Retinal pigment epithelial cell (primary cell): Measurements from ENCODE around the gene LRPAP1.
A peak's percentile ranks its signal among the peaks of the same experiment; 100 is the strongest.
"Not testable (repeated sequence)": the region's sequence is repeated elsewhere in the genome, so short reads cannot be mapped to it uniquely, and the experiment has no call there.

Source experiments
- DNase-seq: peaks from one replicate; pipeline ENCODE4 v3.0.0-alpha.2; 2010; ENCODE audit warnings: low read depth
- H3K4me3 ChIP-seq: 2 replicates; pipeline ENCODE4 v1.5.1; 2011; ENCODE audit warnings: mild to moderate bottlenecking, low read length, control low read depth, moderate library complexity
- TF ChIP-seq, protein P1 (sequence below): conservative IDR thresholded peaks from 2 replicates; pipeline ENCODE4 v1.5.1; 2011; ENCODE audit warnings: low read depth, low read length, control low read depth, inconsistent platforms

The LRPAP1 gene

DNA sequence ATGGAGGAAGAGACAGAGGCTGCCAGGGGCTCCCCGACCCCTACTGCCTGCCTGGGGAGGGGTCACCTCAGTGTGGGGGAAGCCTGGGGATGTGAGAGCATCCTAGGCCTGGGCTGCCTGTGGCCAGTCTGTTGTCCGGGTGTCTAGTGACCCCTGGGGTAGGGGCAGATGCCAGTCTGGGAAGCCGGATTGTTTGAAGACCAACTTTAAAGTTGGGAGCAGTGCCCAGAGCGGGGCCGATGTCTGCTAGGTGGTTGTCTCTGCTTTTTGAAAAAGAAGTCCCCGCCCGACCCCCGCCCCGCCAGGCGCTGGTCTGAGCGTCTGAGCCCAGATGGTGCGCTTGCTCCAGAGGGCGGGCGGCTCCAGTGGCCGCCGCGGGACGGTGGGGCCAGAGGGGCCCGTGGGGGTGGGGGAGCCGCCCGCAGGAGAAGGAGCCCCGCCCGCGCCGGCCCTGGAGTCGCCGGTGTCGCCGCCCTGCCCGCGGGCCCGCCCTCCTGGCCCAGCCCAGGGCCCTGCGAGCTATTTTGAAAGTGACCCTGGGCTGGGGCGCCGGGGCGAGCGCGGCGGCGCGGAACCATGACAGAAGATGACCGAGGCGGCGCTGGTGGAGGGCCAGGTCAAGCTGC lies 69.3 kb downstream of the LRPAP1 start, which contains the start of gene DOK7:
Gene DOK7, plus strand, starts transcription at position 517 of the 626 bp plus-strand sequence. Its CDS starts 70 bp downstream, at position 587.
- H3K4me3 ChIP-seq: peak within 1 kb of the TSS; percentile 62
- TF ChIP-seq, protein P1, sequence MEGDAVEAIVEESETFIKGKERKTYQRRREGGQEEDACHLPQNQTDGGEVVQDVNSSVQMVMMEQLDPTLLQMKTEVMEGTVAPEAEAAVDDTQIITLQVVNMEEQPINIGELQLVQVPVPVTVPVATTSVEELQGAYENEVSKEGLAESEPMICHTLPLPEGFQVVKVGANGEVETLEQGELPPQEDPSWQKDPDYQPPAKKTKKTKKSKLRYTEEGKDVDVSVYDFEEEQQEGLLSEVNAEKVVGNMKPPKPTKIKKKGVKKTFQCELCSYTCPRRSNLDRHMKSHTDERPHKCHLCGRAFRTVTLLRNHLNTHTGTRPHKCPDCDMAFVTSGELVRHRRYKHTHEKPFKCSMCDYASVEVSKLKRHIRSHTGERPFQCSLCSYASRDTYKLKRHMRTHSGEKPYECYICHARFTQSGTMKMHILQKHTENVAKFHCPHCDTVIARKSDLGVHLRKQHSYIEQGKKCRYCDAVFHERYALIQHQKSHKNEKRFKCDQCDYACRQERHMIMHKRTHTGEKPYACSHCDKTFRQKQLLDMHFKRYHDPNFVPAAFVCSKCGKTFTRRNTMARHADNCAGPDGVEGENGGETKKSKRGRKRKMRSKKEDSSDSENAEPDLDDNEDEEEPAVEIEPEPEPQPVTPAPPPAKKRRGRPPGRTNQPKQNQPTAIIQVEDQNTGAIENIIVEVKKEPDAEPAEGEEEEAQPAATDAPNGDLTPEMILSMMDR: no peak
- DNase-seq: no peak

DNA sequence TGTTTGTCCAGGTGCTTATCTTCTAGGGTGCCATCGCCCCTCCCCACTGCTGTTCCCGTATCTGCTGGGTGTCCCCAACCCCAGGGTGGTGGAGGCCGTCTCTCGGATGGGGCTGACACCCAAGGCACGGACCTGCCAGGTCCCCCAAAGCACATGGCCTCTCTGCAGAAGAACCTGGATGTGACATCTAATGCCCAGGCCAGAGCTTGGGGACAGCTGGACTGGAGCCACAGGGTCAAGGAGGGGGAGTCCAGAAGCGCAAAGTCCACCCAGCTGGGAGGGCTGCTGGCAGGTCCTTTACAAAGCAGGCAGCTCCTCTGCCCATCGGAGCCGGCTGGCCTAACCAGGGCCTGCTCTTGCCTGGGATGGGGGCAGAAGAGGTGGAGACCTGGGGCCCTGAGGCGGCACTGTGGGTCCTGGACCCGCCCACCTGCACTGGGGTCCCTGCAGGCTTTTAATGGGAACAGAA lies 69.9 kb downstream of the LRPAP1 start:
- TF ChIP-seq, protein P1: no peak
- DNase-seq: no peak
- peak overlapping the region; percentile 22 for H3K4me3 ChIP-seq

DNA sequence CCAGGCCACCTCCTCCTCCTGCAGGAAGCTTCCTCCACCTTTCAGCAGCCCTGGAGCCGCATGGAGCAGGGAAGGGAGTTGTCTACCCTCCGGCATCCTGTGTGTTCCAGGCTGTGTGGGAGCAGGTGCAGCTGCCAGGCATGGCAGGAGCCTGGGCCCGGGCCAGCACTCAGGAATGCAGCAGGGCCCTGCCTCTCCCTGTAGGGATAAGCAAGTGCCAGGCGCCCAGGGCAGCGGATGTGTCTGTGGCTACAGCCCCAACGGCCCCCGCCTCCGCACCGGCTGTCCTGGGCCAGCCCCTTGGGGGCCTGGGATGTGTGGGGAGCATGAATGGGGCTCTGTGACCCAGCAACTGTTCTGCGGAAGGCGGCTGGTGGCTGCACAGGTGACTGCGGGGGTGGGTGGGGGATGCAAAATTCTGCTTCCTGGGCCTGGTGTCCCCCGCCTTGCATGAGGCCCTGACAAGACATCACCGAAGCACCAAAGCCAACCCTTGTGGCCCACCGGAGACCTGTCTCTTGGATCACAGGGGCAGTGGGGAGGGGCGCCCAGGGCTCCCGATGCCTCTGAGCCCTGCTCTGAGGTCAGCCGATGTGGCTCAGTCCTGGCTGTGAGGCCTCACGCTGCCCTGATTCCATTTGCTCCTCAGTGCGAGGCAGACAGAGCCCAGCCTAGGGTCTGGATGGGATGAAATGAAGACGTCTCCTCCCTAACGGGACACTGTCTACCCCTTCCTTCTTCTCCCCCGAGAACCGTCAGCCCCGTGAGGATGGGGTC lies 70.5 kb downstream of the LRPAP1 start:
- no peak overlapping the region for H3K4me3 ChIP-seq
- TF ChIP-seq, protein P1: no peak
- peak; percentile 94 for DNase-seq

DNA sequence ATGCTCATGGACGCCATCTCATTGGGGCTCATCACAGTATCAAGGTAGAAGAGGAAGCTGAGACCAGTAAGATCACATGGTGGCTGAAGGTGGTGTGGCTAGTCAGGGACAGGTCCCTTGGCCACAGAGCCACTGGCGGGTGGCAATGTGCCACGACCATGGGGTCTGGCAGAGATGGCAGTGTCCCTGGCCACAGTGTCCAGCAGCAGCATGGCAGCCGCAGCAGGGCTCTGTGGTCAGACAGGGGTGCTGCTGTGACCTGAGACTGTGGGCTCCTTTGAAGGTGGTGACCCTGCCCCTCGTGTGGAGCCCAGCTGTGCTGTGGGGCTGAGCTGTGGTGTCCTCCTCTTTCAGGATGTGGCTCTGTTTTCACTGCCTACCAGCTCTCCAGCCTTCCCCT lies 71.3 kb downstream of the LRPAP1 start:
- TF ChIP-seq, protein P1: no peak
- no peak overlapping the region for H3K4me3 ChIP-seq

DNA sequence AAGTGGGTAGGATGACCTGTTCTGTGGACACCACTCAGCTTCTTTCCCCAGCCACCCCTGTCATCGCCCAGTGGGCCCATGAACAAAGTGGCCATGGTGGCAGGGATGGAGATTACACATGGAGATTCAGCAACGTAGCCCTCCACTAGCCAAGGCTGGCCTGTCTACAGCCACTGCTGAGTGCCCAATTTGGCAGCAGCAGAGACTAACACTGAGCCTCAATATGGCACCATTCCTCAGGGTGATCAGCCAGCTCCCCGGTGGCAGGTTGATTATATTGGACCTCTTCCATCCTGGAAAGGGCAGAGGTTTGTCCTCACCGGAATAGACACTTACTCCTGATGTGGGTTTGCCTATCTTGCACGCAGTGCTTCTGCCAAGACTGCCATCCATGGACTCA lies 73.1 kb downstream of the LRPAP1 start:
- H3K4me3 ChIP-seq, DNase-seq: not testable (repeated sequence)

More for the DNA sequence above, 71.3 kb downstream of the LRPAP1 start:
- no peak for DNase-seq

DNA sequence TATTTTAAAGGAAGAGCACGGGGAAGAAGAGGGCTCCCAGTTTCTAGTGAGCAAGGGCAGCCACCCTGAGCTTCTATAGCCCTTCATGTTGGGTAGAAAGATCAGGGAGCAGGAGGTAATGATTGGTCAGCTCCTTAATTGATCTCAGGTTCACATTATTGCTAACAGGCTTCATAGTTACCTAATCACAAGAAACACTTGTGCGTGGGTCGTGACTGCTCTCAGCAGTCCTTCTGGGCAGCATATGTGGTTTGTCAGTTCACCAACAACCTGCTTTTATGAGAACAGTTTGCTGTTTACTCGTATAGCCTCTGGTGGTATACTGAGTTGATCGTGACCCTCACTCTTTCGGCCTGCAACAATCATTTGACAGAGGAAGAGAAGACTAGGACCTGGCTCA lies 73.9 kb downstream of the LRPAP1 start:
- no peak overlapping the region for H3K4me3 ChIP-seq
- TF ChIP-seq, protein P1: no peak
- DNase-seq: no peak

DNA sequence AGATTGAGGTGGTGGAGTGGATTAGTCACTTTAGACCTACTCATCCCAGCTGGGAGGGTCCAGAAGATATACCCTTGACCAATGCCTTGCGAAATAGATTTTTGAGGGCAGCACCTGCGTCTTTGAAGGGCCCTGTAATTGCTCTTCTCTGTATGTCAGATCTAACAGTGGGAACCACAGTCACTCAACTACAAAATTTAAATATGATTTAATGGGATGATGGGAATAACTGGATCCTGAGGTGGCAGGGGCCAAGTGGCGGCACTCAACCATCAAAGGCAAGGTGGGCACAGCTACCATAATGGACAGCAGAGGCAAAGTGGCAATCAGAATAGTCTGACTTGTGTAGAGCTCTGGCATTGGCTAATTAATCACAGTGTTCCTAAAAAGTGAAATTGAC lies 76.6 kb downstream of the LRPAP1 start:
- not testable (repeated sequence) for H3K4me3 ChIP-seq, DNase-seq
